A673 (cell line): ENCODE measurements around the gene ABCA13.

Source experiments
- EZH2 ChIP-seq: fragments of 200-600 bp; sonication (generic); IDR thresholded peaks from 2 replicates; pipeline ENCODE4 v1.6.1; 2017; ENCODE audit warnings: borderline replicate concordance, low read depth, mild to moderate bottlenecking, mixed read lengths, antibody characterized with exemption, low read length; ENCODE audit not compliant: poor library complexity, severe bottlenecking
- TF ChIP-seq, protein P1 (sequence below): fragments of 300-800, 200-600 bp; sonication (generic); conservative IDR thresholded peaks from 2 replicates; pipeline ENCODE4 v1.5.1; 2017; ENCODE audit warnings: low read depth, mild to moderate bottlenecking, antibody characterized with exemption, low read length, moderate library complexity, mixed read lengths

GRCh38 chr7:48298779-48299178 lies 127.5 kb downstream of the ABCA13 start:
- TF ChIP-seq, protein P1, sequence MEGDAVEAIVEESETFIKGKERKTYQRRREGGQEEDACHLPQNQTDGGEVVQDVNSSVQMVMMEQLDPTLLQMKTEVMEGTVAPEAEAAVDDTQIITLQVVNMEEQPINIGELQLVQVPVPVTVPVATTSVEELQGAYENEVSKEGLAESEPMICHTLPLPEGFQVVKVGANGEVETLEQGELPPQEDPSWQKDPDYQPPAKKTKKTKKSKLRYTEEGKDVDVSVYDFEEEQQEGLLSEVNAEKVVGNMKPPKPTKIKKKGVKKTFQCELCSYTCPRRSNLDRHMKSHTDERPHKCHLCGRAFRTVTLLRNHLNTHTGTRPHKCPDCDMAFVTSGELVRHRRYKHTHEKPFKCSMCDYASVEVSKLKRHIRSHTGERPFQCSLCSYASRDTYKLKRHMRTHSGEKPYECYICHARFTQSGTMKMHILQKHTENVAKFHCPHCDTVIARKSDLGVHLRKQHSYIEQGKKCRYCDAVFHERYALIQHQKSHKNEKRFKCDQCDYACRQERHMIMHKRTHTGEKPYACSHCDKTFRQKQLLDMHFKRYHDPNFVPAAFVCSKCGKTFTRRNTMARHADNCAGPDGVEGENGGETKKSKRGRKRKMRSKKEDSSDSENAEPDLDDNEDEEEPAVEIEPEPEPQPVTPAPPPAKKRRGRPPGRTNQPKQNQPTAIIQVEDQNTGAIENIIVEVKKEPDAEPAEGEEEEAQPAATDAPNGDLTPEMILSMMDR = no peak
- TF ChIP-seq EZH2 = no peak
